Measurements from ENCODE around the gene AIP. TPM values are rescaled to one million over a fixed set of nuclear protein-coding genes. Genes with fewer than 3 reads are reported as not detected.

AIP gene
- total RNA-seq, 2 experiments from 2014 or later: 115 to 117 TPM

DNA sequence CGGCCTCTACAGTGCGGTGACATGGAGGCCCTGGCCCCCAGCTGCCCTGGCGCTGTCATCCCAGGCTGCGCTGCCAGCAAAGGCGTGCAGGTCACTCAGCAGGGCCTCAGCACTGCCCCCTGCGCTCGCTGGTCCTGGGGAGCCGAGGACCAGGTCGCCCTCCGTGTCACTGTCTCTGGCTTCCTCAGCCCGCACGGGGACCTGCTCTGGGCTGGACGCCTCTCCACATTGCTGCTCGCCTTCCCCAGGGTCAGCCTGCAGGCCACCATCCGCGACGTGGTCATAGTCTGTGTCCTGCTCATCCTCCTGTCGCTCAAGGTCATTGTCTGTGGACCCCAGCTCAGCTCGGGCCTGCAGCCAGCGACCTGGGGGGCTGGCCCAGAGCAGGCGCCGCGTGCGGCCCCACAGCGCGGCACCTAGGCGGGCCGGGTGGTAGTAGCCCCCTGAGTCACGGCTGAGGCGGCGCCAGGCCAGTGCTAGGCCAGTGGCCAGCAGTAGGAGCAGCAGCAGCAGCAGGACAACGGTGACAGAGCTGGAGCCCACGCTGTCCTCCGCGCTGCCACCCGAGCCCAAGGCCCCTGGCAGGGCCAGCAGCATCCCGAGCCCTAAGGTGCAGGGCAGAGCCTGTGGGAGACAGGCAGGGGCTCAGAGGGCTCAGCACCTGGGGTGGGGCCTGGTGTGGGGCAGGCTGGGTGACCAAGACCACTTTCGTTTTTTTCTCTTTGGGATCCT, 46.9 kb upstream of the AIP start:
- Histone ChIP-seq H3K4me1 (ENCODE audit: insufficient read depth, low read length) (peaks cover 79% of the 10 kb centered on the region), H3K36me3 (ENCODE audit: insufficient read depth, low read length) (peaks cover 51% of the 10 kb centered on the region), H3K27ac (ENCODE audit: low read depth in 1 of 2, low read length in 2 of 2) (peak overlapping the region in 1 of 2 donors; percentile 94), H3K4me3 (ENCODE audit: low read length) (peak overlapping the region; percentile 97), H3K27me3 (ENCODE audit: control insufficient read depth in 1 of 2, insufficient read depth in 2 of 2, low read length in 2 of 2) (no peaks in the 10 kb centered on the region), H3K9me3 (ENCODE audit: control insufficient read depth in 1 of 2, insufficient read depth in 1 of 2, low read length in 2 of 2) (no peaks in the 10 kb centered on the region)
- Mint-ChIP-seq H3K27ac (peak overlapping the region; percentile 98), H3K9me3 (no peaks in the 10 kb centered on the region), H3K27me3 (no peaks in the 10 kb centered on the region), H3K36me3 (ENCODE audit: low read depth) (peaks cover 68% of the 10 kb centered on the region), H3K4me3 (peak overlapping the region; percentile 98), H3K4me1 (ENCODE audit: low read depth) (peaks cover 65% of the 10 kb centered on the region)
- ATAC-seq (ENCODE audit: poor library complexity) (no peak), DNase-seq (no peak)
- ChIA-PET CTCF (interaction anchor here (0.9 to 4.3 kb wide), 4 partner anchors 29 to 90 kb away, joined by 3 to 21 read pairs (median 4); partner anchors contain the start of gene PPP1CA), POLR2A (interaction anchor here (0.6 to 17.7 kb wide), 19 partner anchors 7 to 1937 kb away, joined by 3 to 411 read pairs (median 21); partner anchors contain the start of genes AIP, CABP4, CARNS1 and CLCF1)
- TF ChIP-seq, protein P1, sequence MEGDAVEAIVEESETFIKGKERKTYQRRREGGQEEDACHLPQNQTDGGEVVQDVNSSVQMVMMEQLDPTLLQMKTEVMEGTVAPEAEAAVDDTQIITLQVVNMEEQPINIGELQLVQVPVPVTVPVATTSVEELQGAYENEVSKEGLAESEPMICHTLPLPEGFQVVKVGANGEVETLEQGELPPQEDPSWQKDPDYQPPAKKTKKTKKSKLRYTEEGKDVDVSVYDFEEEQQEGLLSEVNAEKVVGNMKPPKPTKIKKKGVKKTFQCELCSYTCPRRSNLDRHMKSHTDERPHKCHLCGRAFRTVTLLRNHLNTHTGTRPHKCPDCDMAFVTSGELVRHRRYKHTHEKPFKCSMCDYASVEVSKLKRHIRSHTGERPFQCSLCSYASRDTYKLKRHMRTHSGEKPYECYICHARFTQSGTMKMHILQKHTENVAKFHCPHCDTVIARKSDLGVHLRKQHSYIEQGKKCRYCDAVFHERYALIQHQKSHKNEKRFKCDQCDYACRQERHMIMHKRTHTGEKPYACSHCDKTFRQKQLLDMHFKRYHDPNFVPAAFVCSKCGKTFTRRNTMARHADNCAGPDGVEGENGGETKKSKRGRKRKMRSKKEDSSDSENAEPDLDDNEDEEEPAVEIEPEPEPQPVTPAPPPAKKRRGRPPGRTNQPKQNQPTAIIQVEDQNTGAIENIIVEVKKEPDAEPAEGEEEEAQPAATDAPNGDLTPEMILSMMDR (IDR thresholded peaks at IDR 0.05): no peak
- intact Hi-C loops (cut with DNase I, micrococcal nuclease): loop anchor here (2.0 kb wide), 5 partner anchors 27 to 71 kb away; partner anchors contain the start of genes PPP1CA (in 1 of the 2) and TMEM134 (in 1 of the 2)

DNA sequence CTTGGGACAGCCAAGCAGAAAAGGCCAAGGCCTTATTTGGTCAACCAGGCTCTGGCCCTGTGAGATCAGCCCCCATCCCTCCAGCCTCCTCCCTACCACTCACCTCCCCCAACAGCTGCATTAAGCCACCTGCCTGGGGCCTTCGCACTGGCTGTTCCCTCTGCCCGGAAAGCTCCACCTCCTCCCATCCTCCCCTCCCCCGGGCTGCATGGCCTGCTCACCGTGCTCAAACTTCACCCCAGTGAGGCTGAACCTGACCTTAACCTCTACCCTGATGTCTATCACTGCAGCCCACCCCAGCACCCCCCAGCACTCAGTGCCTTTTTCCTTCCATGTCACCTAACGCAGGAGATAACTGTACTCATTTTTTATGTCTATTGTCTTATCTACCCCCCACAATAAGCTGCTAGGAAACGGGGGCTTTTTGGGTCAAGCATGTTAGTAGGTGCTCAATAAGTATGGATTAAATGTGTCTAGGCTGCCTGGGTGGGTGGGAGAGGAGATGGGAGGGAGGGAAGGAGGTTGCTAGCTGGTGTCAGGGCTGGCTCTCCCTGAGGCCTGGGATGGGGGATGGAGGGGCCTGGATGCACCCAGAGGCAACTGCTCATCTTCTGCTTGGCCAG, 46.3 kb upstream of the AIP start:
- peaks cover 47% of the 10 kb centered on the region for H3K36me3 ChIP-seq (ENCODE audit: insufficient read depth, low read length)
- DNase-seq (peak in 13 of 14 experiments; percentile 55 to 82 (median 69)), ATAC-seq (ENCODE audit: poor library complexity) (peak; percentile 13)
- H3K4me1 ChIP-seq (ENCODE audit: insufficient read depth, low read length): peaks cover 81% of the 10 kb centered on the region
- Mint-ChIP-seq H3K27me3 (no peaks in the 10 kb centered on the region), H3K4me3 (peak overlapping the region; percentile 98), H3K9me3 (no peaks in the 10 kb centered on the region), H3K36me3 (ENCODE audit: low read depth) (peaks cover 63% of the 10 kb centered on the region), H3K27ac (peak overlapping the region; percentile 98), H3K4me1 (ENCODE audit: low read depth) (peaks cover 71% of the 10 kb centered on the region)
- peak overlapping the region; percentile 97 for H3K4me3 ChIP-seq (ENCODE audit: low read length)
- intact Hi-C loops (cut with DNase I, micrococcal nuclease): loop anchor here (1.0 to 2.0 kb wide), 6 partner anchors 10 to 70 kb away; partner anchors contain the start of genes PPP1CA (in 1 of the 2) and TMEM134 (in 1 of the 2)
- H3K27ac ChIP-seq (ENCODE audit: low read depth in 1 of 2, low read length in 2 of 2): peak overlapping the region in 1 of 2 donors; percentile 94
- ChIA-PET POLR2A (interaction anchor here (0.6 to 17.7 kb wide), 27 partner anchors 8 to 1937 kb away, joined by 3 to 411 read pairs (median 11); partner anchors contain the start of genes AIP, CABP4, CARNS1 and CDK2AP2), CTCF (interaction anchor here (0.9 to 4.3 kb wide), 8 partner anchors 16 to 91 kb away, joined by 3 to 21 read pairs (median 4); partner anchors contain the start of genes PPP1CA and TBC1D10C)
- TF ChIP-seq, protein P1 (IDR thresholded peaks at IDR 0.05): no peak
- H3K27me3 ChIP-seq (ENCODE audit: control insufficient read depth in 1 of 2, insufficient read depth in 2 of 2, low read length in 2 of 2): no peaks in the 10 kb centered on the region
- no peaks in the 10 kb centered on the region for H3K9me3 ChIP-seq (ENCODE audit: control insufficient read depth in 1 of 2, insufficient read depth in 1 of 2, low read length in 2 of 2)
